HG03439 (cell line): ENCODE results near the gene WDR82.
A peak's percentile ranks its signal among the peaks of the same experiment; 100 is the strongest.

ENCODE experiments used
- ATAC-seq: cut with Tn5 transposase; IDR thresholded peaks from one replicate; pipeline ENCODE4 v1.9.1; 2021; ENCODE audit warnings: mild to moderate bottlenecking, moderate library complexity; ENCODE audit not compliant: unreplicated experiment

WDR82 gene

GRCh38 chr3:52257911-52258310, 20.5 kb downstream of the WDR82 start:
- ATAC-seq: no peak

- no peak for ATAC-seq
Measured at GRCh38 chr3:52256622-52257021, 21.8 kb downstream of the WDR82 start.

- ATAC-seq: no peak
Measured at GRCh38 chr3:52256159-52256558, 22.3 kb downstream of the WDR82 start.

GRCh38 chr3:52254608-52255007, 23.8 kb downstream of the WDR82 start:
- ATAC-seq: no peak

GRCh38 chr3:52253314-52254304, 24.8 kb downstream of the WDR82 start:
- peak; percentile 86 for ATAC-seq

GRCh38 chr3:52250122-52250521, 28.3 kb downstream of the WDR82 start:
- ATAC-seq: no peak

GRCh38 chr3:52249683-52250082, 28.8 kb downstream of the WDR82 start:
- ATAC-seq: no peak

- ATAC-seq: no peak
Measured at GRCh38 chr3:52248816-52249547, 29.5 kb downstream of the WDR82 start.

- ATAC-seq: no peak
Measured at GRCh38 chr3:52248165-52248541, 30.3 kb downstream of the WDR82 start.

GRCh38 chr3:52247409-52248164, 30.9 kb downstream of the WDR82 start:
- ATAC-seq: no peak

- no peak for ATAC-seq
Measured at GRCh38 chr3:52246728-52247408, 31.6 kb downstream of the WDR82 start.

GRCh38 chr3:52246264-52246620, 32.2 kb downstream of the WDR82 start:
- no peak for ATAC-seq

GRCh38 chr3:52245322-52246263, 32.9 kb downstream of the WDR82 start, which contains the start of gene PPM1M:
Gene PPM1M, plus strand, starts transcription at chr3:52245759. Its CDS starts 66 bp downstream, at chr3:52245825.
- no peak for ATAC-seq

- ATAC-seq: no peak
Measured at GRCh38 chr3:52243791-52244628, 34.4 kb downstream of the WDR82 start.

- no peak for ATAC-seq
Measured at GRCh38 chr3:52242039-52242438, 36.4 kb downstream of the WDR82 start.

- ATAC-seq: no peak
Measured at GRCh38 chr3:52240886-52241370, 37.5 kb downstream of the WDR82 start.

GRCh38 chr3:52240059-52240885, 38.2 kb downstream of the WDR82 start:
- no peak for ATAC-seq
